ENCODE results near the gene HOXD11.

HOXD11 gene

DNA sequence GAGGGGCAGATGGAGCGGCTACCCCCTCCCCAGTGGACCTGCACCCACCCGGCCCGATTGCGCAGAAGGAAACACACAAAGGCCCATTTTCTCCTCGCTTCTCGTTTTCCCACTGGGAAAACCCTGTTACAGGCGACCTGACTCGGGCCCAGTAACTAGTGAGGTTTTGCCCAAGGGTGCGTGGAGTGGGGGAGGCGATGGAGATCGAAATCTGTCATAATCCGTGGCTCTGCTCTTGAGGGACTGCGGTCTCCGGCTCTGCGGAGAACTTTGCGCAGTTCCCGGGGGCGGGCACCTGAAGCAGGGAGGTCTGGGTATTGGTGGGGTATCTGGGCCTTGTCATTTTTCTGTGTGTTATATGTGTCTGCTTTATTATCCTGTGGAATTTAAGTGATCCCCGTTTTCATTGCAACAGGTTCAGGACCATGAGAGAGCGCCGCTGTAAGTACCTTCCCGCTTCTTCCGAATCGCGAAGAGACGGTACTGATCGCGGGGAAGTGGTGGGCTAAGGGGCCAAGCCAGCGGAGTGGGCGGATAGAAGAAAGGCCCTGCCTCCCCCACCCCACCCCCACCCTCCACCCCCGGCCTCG lies 40.2 kb downstream of the HOXD11 start:
- DNase-seq (ENCODE audit: low read depth in 3 of 3, low spot score in 1 of 3): no peak

GRCh38 chr2:176147800-176148496 lies 40.9 kb downstream of the HOXD11 start:
- DNase-seq (ENCODE audit: low read depth in 3 of 3, low spot score in 1 of 3): no peak

DNA sequence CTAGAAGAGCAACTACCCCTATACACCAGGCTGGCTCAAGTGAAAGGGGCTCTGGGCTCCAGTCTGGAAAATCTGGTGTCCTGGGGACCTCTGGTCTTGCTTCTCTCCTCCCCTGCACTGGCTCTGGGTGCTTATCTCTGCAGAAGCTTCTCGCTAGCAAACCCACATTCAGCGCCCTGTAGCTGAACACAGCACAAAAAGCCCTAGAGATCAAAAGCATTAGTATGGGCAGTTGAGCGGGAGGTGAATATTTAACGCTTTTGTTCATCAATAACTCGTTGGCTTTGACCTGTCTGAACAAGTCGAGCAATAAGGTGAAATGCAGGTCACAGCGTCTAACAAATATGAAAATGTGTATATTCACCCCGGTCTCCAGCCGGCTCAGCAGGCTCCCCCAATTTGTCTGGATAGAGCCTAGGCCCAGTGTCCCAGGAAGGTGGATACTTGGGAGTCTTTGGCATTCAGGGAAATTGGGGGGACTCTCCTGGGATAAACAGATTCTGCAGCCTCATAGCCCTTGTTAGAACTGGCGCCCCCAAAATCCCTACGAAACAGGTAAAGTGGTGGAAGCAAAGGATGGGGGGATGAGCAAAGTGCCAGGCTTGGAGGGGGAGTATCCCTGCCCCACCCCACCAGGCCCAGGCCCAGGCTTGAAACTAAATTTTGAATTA lies 41.8 kb downstream of the HOXD11 start:
- DNase-seq (ENCODE audit: low read depth in 3 of 3, low spot score in 1 of 3): no peak

DNA sequence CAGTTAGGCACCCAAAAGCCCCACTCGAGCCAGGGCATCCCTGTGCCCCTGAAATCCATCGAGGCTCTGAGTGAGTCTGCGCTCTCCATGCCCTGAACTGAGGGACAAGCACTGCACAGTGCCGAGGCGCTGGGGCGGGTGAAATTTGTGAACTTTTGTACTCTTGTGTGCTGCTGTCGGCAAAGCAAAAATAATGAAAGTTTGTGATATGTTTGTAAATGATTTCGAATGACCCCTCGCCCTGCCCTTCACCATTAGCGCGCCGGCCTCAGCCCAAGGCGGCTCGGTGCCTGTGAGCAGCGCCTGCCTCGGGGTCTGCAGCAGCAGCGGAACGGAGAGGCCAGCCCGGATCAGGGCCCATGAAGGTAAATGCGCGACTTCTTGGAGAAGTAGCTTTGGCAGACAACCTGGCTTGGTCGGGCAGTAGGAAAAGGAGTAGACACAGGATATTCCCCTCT lies 42.4 kb downstream of the HOXD11 start:
- DNase-seq (ENCODE audit: low read depth in 3 of 3, low spot score in 1 of 3): no peak

DNA sequence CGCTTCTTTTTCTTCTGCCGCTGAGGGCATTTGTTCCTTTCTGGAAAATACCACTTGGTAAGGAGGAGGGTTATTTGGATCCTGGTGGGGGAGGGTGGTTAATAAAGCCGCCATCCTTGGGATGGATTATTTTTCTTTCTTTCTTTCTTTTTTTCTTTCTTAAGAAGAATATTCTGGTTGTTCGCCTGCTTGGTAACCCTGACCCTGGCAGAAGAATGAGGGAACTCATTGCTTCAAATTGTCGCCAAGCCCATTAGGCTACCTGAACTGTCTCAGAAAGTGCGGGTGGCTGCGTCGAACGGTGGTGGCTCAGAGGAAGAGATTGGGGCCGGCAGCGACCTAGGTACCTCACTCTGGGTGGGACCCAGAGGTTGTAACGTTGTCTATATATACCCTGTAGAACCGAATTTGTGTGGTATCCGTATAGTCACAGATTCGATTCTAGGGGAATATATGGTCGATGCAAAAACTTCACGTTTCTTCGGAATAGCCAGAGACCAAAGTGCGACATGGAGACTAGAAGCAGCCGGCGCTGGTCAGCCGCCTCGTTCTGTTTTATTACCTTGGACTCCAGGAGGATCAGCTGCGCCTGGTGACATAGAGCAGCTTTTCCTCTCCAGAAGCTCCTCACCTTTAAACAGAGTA lies 43.0 kb downstream of the HOXD11 start:
- no peak for DNase-seq (ENCODE audit: low read depth in 3 of 3, low spot score in 1 of 3)

DNA sequence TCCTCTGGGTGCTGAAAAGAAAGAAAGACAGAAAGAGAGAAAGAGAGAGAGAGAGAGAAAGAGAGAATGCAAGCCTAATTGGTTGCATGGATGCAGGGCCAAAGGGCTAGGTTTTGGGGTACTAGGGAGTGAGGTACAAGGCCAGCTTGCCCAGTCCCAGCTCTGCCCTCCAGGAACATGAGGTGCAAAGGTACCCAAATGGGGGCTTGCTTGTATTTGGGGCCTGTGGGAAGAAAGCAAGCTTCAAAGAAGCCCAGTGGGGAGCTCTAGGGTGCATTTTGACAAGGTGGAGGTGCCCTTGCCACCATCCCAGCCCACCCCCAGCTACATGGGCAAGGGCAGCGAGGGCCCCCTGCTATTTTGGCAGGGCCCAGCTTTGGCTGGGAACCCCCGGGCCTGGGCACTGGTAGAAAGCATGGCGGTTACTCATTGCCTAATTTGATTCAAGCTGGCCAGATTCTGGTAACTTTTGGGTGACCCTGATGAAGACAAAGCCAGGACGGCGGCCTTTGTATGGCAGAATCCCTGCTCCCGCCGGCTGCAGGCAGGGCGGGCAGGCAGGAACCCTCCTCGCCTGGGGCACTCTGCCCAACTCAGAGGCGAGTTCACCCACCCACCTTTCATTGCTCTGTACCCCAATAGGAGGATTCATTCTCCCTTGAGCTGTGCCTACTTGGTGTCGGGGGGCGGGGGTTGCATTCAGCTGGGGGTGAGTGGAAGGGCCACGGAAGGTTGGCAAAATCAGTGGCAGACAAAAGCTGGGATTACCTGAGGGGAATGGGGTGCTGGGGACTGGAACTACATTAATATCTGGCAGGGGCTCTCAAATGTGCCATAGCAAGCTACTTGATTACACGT lies 43.7 kb downstream of the HOXD11 start:
- DNase-seq (ENCODE audit: low read depth in 3 of 3, low spot score in 1 of 3): no peak

- DNase-seq (ENCODE audit: low read depth in 3 of 3, low spot score in 1 of 3): no peak
Measured at GRCh38 chr2:176151442-176152287, 44.6 kb downstream of the HOXD11 start, which contains the start of gene HOXD4. Gene HOXD4 (plus strand): TSS chr2:176151550. CDS start chr2:176151634, 84 bp downstream.

GRCh38 chr2:176152350-176153181 lies 45.5 kb downstream of the HOXD11 start:
- DNase-seq (ENCODE audit: low read depth in 3 of 3, low spot score in 1 of 3): no peak

- no peak for DNase-seq (ENCODE audit: low read depth in 3 of 3, low spot score in 1 of 3)
Measured at GRCh38 chr2:176154576-176155252, 47.6 kb downstream of the HOXD11 start.

DNA sequence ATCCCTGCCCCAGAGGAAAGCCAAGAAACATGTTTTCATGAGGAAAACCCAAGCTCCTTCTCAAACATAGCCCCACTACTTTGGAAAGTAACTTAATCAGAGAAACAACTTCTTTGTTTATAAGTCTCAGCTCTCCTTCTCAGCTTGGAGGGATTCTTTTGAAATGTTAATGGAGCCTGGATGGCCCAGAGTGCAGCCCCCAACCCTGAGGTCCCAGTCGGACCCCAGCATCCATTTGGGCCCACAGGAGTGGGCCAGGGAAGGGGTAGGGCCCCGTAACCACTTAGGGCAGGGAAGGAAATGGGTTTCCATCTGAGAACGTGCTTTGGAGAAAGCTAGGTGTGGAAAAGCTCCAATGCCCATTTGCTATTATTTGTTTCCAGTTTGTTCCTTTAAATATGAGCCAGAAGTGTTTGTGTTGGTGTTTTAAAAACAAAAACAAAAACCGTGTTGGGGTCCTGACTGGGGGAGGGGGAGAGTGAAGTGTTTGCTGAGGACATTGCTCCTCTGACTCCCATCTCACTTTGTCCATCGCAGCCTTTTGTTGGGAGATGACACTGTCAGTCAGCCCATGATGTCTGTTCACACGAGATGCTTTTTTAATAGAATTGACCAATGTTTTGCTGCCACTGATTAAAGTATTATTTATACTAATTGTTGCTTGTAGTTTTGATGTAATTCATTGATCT lies 48.4 kb downstream of the HOXD11 start:
- DNase-seq (ENCODE audit: low read depth in 3 of 3, low spot score in 1 of 3): no peak

- DNase-seq (ENCODE audit: low read depth in 3 of 3, low spot score in 1 of 3): no peak
Measured at GRCh38 chr2:176156301-176156806, 49.3 kb downstream of the HOXD11 start.

DNA sequence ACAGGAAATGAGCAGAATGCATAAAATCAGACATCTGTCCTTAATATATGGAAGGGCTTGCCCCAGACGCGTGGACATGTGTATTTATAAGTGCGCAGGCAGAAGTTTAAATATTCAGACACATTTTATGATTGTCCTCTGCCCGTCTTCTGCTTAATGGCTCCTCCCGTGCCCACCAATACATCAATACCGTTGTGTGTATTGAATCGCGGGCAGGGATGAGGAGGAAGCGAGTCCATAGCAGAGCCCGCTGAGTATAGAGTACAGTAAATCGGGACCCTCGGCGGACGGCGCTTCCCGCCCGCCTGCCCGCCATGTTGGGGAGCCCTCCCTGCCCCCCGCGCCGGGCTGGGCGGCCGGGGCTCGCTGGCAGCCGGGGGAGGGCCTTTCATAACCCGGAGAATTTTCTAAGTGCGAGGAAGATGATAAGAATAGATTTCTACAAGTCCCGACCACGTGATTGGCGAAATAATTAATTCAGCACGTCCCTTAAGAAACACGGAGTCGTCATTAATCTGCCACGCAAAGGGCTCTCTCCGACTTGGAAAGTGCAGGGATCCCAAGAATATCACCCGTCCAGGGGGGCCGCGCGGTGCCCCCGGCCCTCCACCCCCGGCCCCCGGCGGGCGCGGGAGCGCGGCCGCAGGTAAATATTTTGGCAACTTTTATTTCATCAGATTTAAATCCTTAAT lies 49.9 kb downstream of the HOXD11 start, which contains the start of gene HOXD3:
Gene HOXD3 (plus strand): TSS at position 501 of the 692 bp plus-strand sequence. CDS start 11,808 bp downstream, outside the sequence.
- DNase-seq (ENCODE audit: low read depth in 3 of 3, low spot score in 1 of 3): no peak

GRCh38 chr2:176157499-176158185 lies 50.6 kb downstream of the HOXD11 start:
- DNase-seq (ENCODE audit: low read depth in 3 of 3, low spot score in 1 of 3): no peak

DNA sequence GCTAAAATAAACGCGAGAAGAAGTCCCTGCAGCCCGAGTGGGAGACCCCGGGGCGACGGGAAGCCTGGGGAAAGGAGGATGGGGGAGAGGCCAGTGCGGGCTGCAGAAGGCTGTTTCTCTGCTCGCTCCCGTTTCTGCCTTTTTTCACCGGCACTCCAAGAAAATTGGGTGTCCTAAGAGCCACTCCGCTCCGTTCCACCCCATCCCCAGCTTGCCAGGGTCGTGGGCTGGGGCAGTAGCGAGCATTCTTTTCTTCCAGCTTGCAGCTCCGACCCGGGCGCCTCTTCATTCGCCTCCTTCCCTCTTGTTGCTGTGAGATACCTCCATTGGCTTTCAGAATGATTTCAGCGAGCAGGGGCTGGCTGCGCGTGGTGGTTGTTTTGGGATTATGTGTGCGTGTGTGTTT lies 51.1 kb downstream of the HOXD11 start:
- DNase-seq (ENCODE audit: low read depth in 3 of 3, low spot score in 1 of 3): no peak

GRCh38 chr2:176158855-176159662 lies 52.0 kb downstream of the HOXD11 start:
- DNase-seq (ENCODE audit: low read depth in 3 of 3, low spot score in 1 of 3): no peak
